IPS-18a (cell line): ENCODE measurements around the gene CHRNB2.
A peak's percentile ranks its signal among the peaks of the same experiment; 100 is the strongest.

Source experiments
- H3K27ac ChIP-seq: one replicate; pipeline ENCODE4 v1.5.1; 2013; ENCODE audit warnings: low read length
- H3K27me3 ChIP-seq: one replicate; pipeline ENCODE4 v1.6.1; 2013; ENCODE audit warnings: mild to moderate bottlenecking, low read length; ENCODE audit not compliant: control insufficient read depth, insufficient read depth
- H3K36me3 ChIP-seq: one replicate; pipeline ENCODE4 v1.6.1; 2013; ENCODE audit warnings: low read depth, low read length; ENCODE audit not compliant: control insufficient read depth
- H3K4me1 ChIP-seq: one replicate; pipeline ENCODE4 v1.6.1; 2013; ENCODE audit warnings: low read depth, low read length; ENCODE audit not compliant: control insufficient read depth
- H3K4me3 ChIP-seq: one replicate; pipeline ENCODE4 v1.5.1; 2013; ENCODE audit warnings: low read length
- H3K9ac ChIP-seq: one replicate; pipeline ENCODE4 v1.6.1; 2013; ENCODE audit warnings: mild to moderate bottlenecking, low read length, moderate library complexity
- H3K9me3 ChIP-seq: one replicate; pipeline ENCODE4 v1.6.1; 2013; ENCODE audit warnings: low read depth, low read length; ENCODE audit not compliant: control insufficient read depth

CHRNB2 gene

DNA sequence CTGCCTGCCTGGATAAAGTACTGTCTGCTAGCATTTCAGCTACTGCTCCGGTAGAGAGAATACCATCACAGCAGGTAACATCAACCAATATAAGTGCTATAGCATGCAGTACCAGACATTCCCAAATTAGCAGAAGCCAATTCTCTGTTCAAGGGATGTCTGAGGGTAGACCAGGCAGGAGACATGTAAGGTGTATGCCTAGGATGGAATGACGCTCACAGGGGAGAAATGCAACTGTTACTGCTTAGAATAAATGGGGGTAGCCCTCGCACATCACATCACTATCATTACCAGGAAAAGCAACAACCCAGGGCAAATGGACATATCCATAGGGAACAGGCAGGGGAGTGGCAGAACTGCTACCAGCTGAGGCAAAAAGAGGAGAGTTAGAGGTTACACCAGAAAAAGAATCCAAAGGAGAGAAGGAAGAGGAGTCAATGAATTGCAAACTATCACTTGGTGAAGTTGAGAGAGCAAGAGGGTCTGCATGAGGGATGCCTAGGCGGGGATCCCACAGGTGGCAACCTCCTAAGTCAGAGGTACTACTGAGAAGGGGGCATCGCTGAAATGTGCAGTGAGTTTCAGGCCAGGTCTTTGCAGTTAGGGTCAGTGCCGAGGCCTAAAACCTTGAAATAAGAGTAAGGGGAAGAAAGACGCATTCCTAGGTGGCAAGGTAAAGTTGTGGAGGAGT, 10.2 kb upstream of the CHRNB2 start:
- peak overlapping the region; percentile 60 for H3K4me3 ChIP-seq
- no peak overlapping the region for H3K27ac ChIP-seq
- no peaks in the 10 kb centered on the region for H3K27me3 ChIP-seq
- H3K4me1 ChIP-seq = peaks cover 24% of the 10 kb centered on the region
- peak overlapping the region; percentile 58 for H3K9ac ChIP-seq
- peaks cover 36% of the 10 kb centered on the region for H3K36me3 ChIP-seq
- no peaks in the 10 kb centered on the region for H3K9me3 ChIP-seq

- H3K27me3 ChIP-seq = no peaks in the 10 kb centered on the region
- no peak within 1 kb of the TSS for H3K27ac ChIP-seq
- peak within 1 kb of the TSS; percentile 63 for H3K9ac ChIP-seq
- H3K4me1 ChIP-seq = peaks cover 24% of the 10 kb centered on the region
- H3K36me3 ChIP-seq = peaks cover 29% of the 10 kb centered on the region
- H3K4me3 ChIP-seq = peak within 1 kb of the TSS; percentile 64
- no peaks in the 10 kb centered on the region for H3K9me3 ChIP-seq
Measured at GRCh38 chr1:154557939-154558719, 9.4 kb upstream of the CHRNB2 start, which contains the start of gene UBE2Q1. Gene UBE2Q1 (minus strand): TSS chr1:154558662. CDS start chr1:154558553, 109 bp downstream.

- Histone ChIP-seq H3K4me1 (peaks cover 24% of the 10 kb centered on the region), H3K9ac (peak overlapping the region; percentile 63), H3K36me3 (peaks cover 21% of the 10 kb centered on the region), H3K27ac (no peak overlapping the region), H3K27me3 (no peaks in the 10 kb centered on the region), H3K9me3 (no peaks in the 10 kb centered on the region), H3K4me3 (peak overlapping the region; percentile 64)
Measured at GRCh38 chr1:154558720-154559465, 8.7 kb upstream of the CHRNB2 start.

DNA sequence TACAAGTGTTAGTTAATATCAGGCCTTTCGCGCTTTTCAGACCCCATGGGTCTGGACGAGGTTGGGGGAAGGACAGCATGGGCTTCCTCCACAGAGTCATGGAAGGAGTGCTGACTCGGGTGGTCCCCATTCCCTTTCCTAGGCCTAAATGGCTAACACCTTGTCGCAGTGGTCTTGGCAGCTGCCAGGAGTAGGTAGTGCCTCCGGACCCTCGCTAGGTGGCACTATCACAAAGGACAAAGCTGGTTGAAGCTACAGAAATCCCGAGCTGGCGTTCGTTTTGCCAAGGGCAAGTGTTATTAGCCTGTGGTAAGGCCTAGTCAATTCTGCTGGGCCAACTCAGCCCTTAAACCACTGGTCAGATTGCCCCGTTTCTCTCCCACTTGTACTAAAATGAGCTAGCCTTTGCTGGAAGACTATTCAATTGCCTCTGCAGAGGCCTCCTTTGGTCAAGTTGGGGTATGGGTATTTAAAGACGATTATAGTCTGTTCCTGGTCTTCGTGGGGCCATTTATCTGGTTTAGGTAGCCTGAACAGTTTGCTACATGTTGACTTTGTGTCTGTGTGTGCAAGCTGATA, 8.0 kb upstream of the CHRNB2 start:
- H3K9ac ChIP-seq = peak overlapping the region; percentile 63
- H3K27me3 ChIP-seq = no peaks in the 10 kb centered on the region
- H3K9me3 ChIP-seq = no peaks in the 10 kb centered on the region
- no peak overlapping the region for H3K27ac ChIP-seq
- H3K4me3 ChIP-seq = peak overlapping the region; percentile 64
- H3K4me1 ChIP-seq = peaks cover 24% of the 10 kb centered on the region
- H3K36me3 ChIP-seq = peaks cover 15% of the 10 kb centered on the region

DNA sequence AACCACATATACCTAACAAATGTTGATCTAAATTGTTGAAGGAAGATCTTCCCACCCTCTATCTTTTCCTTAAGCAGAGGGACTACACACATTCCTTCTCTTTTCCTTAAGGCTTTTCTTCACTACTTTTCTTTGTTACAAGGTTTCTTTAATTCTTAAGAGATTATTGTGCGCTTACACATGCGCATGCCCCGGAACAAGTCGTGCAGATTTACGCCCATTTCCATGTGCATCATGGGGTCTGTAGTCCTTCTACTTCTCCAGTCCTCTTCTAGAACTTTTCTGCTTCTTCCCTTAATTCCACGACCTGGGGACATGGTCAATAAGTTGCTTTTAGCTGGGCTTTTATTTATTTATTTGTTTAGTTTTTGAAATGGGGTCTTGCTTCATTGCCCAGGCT, 1.7 kb upstream of the CHRNB2 start:
- Histone ChIP-seq H3K27ac (no peak overlapping the region), H3K9ac (no peak overlapping the region), H3K27me3 (peaks cover 9% of the 10 kb centered on the region)

GRCh38 chr1:154568157-154568815, 708 bp downstream of the CHRNB2 start:
- peak overlapping the region; percentile 61 for H3K4me3 ChIP-seq

More for the DNA sequence above, 1.7 kb upstream of the CHRNB2 start:
- H3K9me3 ChIP-seq = no peaks in the 10 kb centered on the region
- peaks cover 6% of the 10 kb centered on the region for H3K4me1 ChIP-seq
- no peak overlapping the region for H3K4me3 ChIP-seq
- no peaks in the 10 kb centered on the region for H3K36me3 ChIP-seq

GRCh38 chr1:154571244-154571963, 3.8 kb downstream of the CHRNB2 start:
- Histone ChIP-seq H3K4me3 (no peak overlapping the region), H3K4me1 (peaks cover 10% of the 10 kb centered on the region)

More at GRCh38 chr1:154568157-154568815, 708 bp downstream of the CHRNB2 start:
- peak overlapping the region; percentile 20 for H3K9ac ChIP-seq
- no peaks in the 10 kb centered on the region for H3K9me3 ChIP-seq
- H3K4me1 ChIP-seq = peaks cover 10% of the 10 kb centered on the region
- H3K27ac ChIP-seq = no peak overlapping the region
- peaks cover 9% of the 10 kb centered on the region for H3K27me3 ChIP-seq
- H3K36me3 ChIP-seq = no peaks in the 10 kb centered on the region

GRCh38 chr1:154571964-154572288, 4.3 kb downstream of the CHRNB2 start:
- Histone ChIP-seq H3K9ac (no peak overlapping the region), H3K36me3 (no peaks in the 10 kb centered on the region), H3K9me3 (no peaks in the 10 kb centered on the region), H3K4me3 (no peak overlapping the region), H3K27me3 (peaks cover 9% of the 10 kb centered on the region), H3K27ac (no peak overlapping the region), H3K4me1 (peaks cover 6% of the 10 kb centered on the region)

More at GRCh38 chr1:154571244-154571963, 3.8 kb downstream of the CHRNB2 start:
- H3K36me3 ChIP-seq = no peaks in the 10 kb centered on the region
- H3K27ac ChIP-seq = no peak overlapping the region
- H3K9ac ChIP-seq = no peak overlapping the region
- H3K9me3 ChIP-seq = no peaks in the 10 kb centered on the region
- peaks cover 9% of the 10 kb centered on the region for H3K27me3 ChIP-seq

GRCh38 chr1:154572468-154573167, 5.0 kb downstream of the CHRNB2 start:
- Histone ChIP-seq H3K36me3 (no peaks in the 10 kb centered on the region), H3K4me3 (no peak overlapping the region), H3K27me3 (peaks cover 9% of the 10 kb centered on the region), H3K9ac (no peak overlapping the region), H3K4me1 (peaks cover 4% of the 10 kb centered on the region), H3K27ac (no peak overlapping the region), H3K9me3 (no peaks in the 10 kb centered on the region)

DNA sequence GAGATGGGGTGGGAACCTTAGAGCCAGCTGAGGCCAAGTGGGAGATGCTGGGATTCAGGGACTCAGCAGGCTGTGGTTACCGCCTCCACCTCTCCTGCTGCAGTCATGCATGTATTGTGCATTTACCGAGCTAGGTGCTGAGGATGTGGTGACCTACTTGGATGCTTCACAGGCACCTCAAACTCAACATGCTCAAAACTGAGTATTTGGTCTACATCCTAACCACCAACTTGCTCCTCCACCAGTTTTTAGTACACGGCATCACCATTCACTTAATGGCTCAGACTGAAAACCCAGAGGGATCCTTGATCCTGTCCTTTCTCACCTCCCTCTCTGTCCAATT, 5.6 kb downstream of the CHRNB2 start:
- peaks cover 9% of the 10 kb centered on the region for H3K27me3 ChIP-seq
- no peak overlapping the region for H3K9ac ChIP-seq
- no peak overlapping the region for H3K4me3 ChIP-seq
- no peaks in the 10 kb centered on the region for H3K9me3 ChIP-seq
- H3K27ac ChIP-seq = no peak overlapping the region
- peaks cover 3% of the 10 kb centered on the region for H3K36me3 ChIP-seq
- H3K4me1 ChIP-seq = peaks cover 4% of the 10 kb centered on the region
